VCaP (cell line): ENCODE measurements around the gene CNFN.
A peak's percentile ranks its signal among the peaks of the same experiment; 100 is the strongest.

Source experiments
- H3K27ac ChIP-seq: fragments of 450-650 bp; 2 replicates; pipeline ENCODE4 v1.5.1; 2017
- CTCF ChIP-seq: fragments of 450-650 bp; conservative IDR thresholded peaks from 2 replicates; pipeline ENCODE4 v1.5.1; 2017; ENCODE audit warnings: mild to moderate bottlenecking, moderate library complexity

CNFN gene

GRCh38 chr19:42348211-42348610 lies 41.9 kb downstream of the CNFN start:
- H3K27ac ChIP-seq: no peak overlapping the region
- TF ChIP-seq CTCF: no peak

- no peak overlapping the region for H3K27ac ChIP-seq
- TF ChIP-seq CTCF: no peak
These were observed 44.8 kb downstream of the CNFN start for GRCh38 chr19:42345191-42345812.

GRCh38 chr19:42344336-42344893 lies 45.7 kb downstream of the CNFN start:
- TF ChIP-seq CTCF: no peak
- no peak overlapping the region for H3K27ac ChIP-seq

- H3K27ac ChIP-seq: no peak overlapping the region
- peak; percentile 23; the same call in 1 of the 2 replicates for TF ChIP-seq CTCF
These were observed 46.6 kb downstream of the CNFN start for GRCh38 chr19:42343344-42344110.

- peak overlapping the region; percentile 22; the same call in 1 of the 2 replicates for H3K27ac ChIP-seq
These were observed 50.2 kb downstream of the CNFN start for GRCh38 chr19:42339922-42340321.

- H3K27ac ChIP-seq: peak overlapping the region; percentile 22; the same call in 1 of the 2 replicates
These were observed 50.8 kb downstream of the CNFN start for GRCh38 chr19:42339126-42339860.
